Stimulated activated naive CD8-positive, alpha-beta T cell treated with anti-CD3 and anti-CD28 coated beads, Interleukin-15, amount 100 ng/mL, for 72 hours (primary cell): ENCODE results near the gene LRIG3.

Experiments
- ATAC-seq: fragments of 150-1000 bp; cut with Tn5 transposase; 2 replicates; pipeline ENCODE4 v1.10.0; 2021; ENCODE audit warnings: mild to moderate bottlenecking, moderate library complexity
- DNase-seq, 2 donors: peaks; one replicate each; pipeline ENCODE4 v3.0.0; 2021 to 2022
- H3K27ac Mint-ChIP-seq, 2 donors: one replicate each; pipeline ENCODE4 v1.8.0; 2022; ENCODE audit warnings: mild to moderate bottlenecking in 2 of 2, mixed read lengths in 2 of 2, moderate library complexity in 2 of 2
- H3K27me3 Mint-ChIP-seq: one replicate; pipeline ENCODE4 v1.8.0; 2022; ENCODE audit warnings: mixed read lengths
- H3K4me1 Mint-ChIP-seq: one replicate; pipeline ENCODE4 v1.8.0; 2022; ENCODE audit warnings: mild to moderate bottlenecking, mixed read lengths
- H3K4me3 Mint-ChIP-seq, 2 donors: one replicate each; pipeline ENCODE4 v1.8.0; 2022; ENCODE audit warnings: mild to moderate bottlenecking in 2 of 2, mixed read lengths in 2 of 2, moderate library complexity in 1 of 2
- H3K9me3 Mint-ChIP-seq, 2 donors: one replicate each; pipeline ENCODE4 v1.8.0; 2022; ENCODE audit warnings: mixed read lengths in 2 of 2

The LRIG3 gene

DNA sequence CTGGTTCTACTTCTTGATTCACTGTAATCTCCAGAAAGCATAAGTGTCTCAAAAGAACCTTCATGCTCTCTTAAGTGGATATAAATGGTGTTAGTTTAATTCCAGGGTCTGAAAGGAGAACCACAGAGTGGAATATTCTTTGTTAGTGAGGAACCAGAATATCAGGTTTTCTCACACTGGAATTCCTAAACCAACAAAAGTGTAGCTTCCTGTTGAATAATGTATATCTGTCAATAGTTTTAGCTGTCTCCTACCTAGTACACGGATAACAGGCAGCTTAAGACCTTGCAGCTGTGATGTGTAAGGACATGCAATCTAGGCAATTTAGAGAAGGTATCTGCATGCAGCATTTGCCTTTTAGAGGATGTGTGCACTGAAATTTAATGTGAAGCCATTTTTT is 24.0 kb downstream of the LRIG3 start:
- ATAC-seq (no peak), DNase-seq (no peak)
- no peak overlapping the region for H3K4me3 Mint-ChIP-seq

DNA sequence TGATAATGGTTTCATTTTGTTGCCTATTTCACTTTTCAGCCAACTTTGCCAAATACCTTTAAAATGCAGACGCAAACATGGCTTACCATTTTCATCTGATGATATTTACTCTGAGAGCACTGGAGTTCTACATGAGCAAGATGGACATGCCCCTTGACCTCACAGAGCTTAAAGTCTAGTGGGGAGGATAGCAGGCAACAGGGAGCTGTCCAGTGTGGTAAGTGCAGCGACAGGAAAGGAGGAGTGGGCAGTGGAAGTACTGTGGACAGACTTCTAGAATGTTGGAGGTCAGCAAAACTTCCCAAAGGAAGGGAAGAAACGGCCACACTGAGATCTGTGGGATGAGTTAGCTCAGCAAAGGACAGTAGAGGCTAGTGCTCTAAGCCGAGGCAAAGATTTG is 25.3 kb downstream of the LRIG3 start:
- Mint-ChIP-seq H3K4me1 (no peaks in the 10 kb centered on the region), H3K27me3 (no peaks in the 10 kb centered on the region), H3K27ac (no peak overlapping the region), H3K4me3 (no peak overlapping the region), H3K9me3 (no peaks in the 10 kb centered on the region)
- ATAC-seq (no peak), DNase-seq (no peak)

More for the DNA sequence above, 24.0 kb downstream of the LRIG3 start:
- no peak overlapping the region for H3K27ac Mint-ChIP-seq
- no peaks in the 10 kb centered on the region for H3K27me3 Mint-ChIP-seq
- no peaks in the 10 kb centered on the region for H3K4me1 Mint-ChIP-seq
- H3K9me3 Mint-ChIP-seq: no peaks in the 10 kb centered on the region

DNA sequence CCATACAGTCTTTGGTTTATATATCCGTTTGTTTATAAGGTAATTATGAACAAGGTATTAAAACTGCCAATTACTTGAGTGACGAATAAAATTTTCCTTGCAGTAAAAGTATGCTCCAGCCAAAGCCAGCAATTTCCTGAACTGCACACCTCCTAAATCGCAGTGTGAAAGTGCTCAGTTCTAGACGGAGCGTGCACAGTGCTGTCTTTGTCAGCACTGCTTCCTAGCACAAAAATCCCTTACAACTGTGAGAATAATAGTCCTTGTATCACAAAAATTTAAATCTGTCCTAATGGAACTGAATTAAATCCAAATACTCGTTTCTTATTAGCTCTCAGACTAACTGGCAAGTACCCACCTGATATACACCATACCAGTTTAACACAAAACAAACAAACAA is 26.3 kb downstream of the LRIG3 start:
- H3K4me3 Mint-ChIP-seq: no peak overlapping the region
- DNase-seq (no peak), ATAC-seq (no peak)
- H3K27me3 Mint-ChIP-seq: no peaks in the 10 kb centered on the region
- no peaks in the 10 kb centered on the region for H3K9me3 Mint-ChIP-seq
- H3K4me1 Mint-ChIP-seq: no peaks in the 10 kb centered on the region
- no peak overlapping the region for H3K27ac Mint-ChIP-seq

DNA sequence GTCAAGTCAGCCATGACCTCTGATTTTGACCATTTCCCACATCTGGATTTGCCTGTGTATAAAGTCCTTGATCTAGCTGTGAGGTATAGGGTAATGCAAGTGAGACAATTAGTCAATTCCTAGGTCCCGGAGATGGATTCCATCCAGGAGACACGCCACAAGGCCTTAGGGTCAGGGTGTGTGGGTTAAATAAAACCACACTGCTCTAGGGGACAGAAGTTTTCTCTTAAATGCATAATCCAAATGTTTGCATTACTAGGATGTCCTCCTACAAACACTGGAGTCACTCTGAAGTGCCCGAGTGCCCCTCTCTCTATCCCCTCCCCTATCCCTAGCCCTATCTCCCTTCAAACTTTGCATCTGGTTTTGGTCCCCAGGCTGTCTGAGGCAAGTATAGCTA is 26.8 kb downstream of the LRIG3 start:
- ATAC-seq (no peak), DNase-seq (no peak)
- Mint-ChIP-seq H3K4me3 (no peak overlapping the region), H3K27me3 (no peaks in the 10 kb centered on the region), H3K9me3 (no peaks in the 10 kb centered on the region), H3K27ac (no peak overlapping the region), H3K4me1 (no peaks in the 10 kb centered on the region)

DNA sequence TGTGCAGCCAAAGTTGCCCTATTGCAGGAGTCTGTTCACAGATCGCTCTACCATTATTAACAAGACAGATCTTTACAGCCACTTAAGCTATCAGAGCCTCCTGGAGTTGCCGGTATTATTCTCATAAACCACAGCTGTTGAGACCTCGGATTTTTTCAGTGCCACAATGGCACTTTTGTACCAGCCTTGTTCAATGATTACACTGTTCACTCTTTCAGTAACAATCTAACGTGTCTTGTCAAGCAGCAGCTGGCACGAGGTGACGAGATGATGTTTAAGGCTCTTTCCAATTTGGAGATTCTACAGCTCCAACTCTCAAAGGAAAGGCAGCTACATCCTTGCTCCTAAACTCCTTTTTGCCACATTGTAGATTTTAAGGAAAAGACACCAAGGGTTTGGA is 30.7 kb downstream of the LRIG3 start:
- Mint-ChIP-seq H3K4me3 (no peak overlapping the region), H3K9me3 (no peaks in the 10 kb centered on the region), H3K4me1 (no peaks in the 10 kb centered on the region), H3K27ac (no peak overlapping the region), H3K27me3 (no peaks in the 10 kb centered on the region)
- no peak for ATAC-seq
- no peak for DNase-seq

DNA sequence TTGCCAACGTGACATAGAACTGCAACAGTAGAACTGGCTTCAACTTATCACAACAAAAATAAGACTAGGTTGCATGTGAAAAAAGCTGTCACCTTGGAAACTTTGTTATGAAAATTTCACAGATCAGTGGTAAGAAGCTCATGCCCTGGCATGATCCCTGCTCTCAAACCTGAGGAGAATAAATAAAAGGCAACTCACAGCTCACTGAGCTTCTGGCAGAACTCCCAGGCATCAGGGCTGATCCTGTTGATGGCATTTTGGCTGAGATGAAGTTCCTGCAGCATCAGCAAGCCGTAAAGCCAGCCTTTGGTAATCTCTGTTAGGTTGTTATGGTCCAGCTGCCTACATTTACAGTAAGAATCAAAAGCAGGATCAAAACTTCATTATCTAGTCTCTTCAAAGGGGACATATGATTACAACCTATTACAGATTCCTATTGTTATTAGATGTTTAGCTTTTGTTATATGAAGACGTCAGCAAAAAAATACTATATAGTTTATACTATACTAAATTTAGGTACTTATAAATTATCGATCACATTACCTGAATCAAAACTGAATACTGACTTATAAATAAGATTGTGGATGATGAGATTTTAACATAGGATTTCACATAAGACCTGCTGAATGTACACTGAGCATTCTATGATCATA is 32.0 kb downstream of the LRIG3 start:
- H3K27me3 Mint-ChIP-seq: no peaks in the 10 kb centered on the region
- ATAC-seq (no peak), DNase-seq (no peak)
- no peak overlapping the region for H3K4me3 Mint-ChIP-seq
- H3K4me1 Mint-ChIP-seq: no peaks in the 10 kb centered on the region
- H3K27ac Mint-ChIP-seq: no peak overlapping the region
- H3K9me3 Mint-ChIP-seq: no peaks in the 10 kb centered on the region

DNA sequence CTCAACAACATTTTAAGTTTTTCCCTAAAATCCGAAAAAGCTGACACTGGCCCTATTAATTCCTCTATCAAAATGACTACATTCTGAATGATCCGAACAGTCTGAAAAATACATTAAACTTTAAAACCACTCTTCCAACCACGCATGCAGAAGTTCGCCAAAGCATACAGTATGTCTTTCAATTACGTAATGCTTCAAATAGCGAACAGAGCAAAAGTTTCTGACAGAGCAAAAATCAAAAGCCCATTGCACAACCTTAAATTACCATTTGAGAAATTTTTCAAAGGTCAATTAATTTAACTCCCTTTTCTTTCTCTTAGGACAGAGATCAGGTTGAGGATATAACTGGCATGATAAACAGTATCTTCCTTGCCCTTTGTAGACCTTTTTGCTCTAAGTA is 33.2 kb downstream of the LRIG3 start:
- no peak overlapping the region for H3K4me3 Mint-ChIP-seq
- no peaks in the 10 kb centered on the region for H3K27me3 Mint-ChIP-seq
- DNase-seq (no peak), ATAC-seq (no peak)
- H3K9me3 Mint-ChIP-seq: no peaks in the 10 kb centered on the region
- H3K4me1 Mint-ChIP-seq: no peaks in the 10 kb centered on the region
- H3K27ac Mint-ChIP-seq: no peak overlapping the region

DNA sequence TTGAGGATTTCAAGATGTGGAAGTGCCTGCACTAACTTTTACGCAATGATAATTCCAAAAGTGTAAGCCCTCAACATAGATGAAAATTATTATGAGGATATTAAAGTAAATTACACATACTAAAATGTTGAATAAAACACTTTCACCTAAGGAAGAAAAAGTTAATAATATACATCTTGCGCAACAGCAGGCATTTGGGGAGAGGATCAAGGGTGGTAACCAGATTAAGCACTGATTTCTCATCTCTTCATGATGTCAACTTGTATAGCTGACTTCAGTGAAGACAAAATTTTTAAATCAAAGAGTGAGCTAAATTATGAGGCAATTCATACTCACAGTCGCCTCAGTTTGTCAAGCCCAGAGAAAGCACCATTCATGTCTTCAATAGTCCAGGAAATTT is 33.8 kb downstream of the LRIG3 start:
- ATAC-seq (no peak), DNase-seq (no peak)
- Mint-ChIP-seq H3K4me1 (no peaks in the 10 kb centered on the region), H3K27me3 (no peaks in the 10 kb centered on the region), H3K9me3 (no peaks in the 10 kb centered on the region), H3K27ac (no peak overlapping the region), H3K4me3 (no peak overlapping the region)

DNA sequence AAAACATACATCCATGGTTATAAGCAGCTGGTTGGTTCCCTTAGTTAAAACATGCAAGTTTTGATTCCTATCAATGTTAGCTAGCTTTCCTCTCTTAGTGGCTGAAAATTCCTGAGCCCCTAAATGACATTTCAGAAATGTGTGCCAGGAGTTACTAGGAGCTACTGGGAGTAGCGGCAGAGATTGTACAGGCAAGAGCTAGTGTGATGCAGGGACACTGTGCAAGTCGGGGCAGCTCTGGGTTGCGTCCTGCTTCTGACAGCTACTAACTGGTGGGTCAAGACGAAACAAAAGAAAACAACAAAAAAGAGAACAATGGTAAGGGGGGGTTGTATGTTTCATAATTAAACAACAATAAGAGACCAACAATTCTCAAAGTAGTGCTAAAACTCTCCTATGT is 35.4 kb downstream of the LRIG3 start:
- no peaks in the 10 kb centered on the region for H3K27me3 Mint-ChIP-seq
- no peak for ATAC-seq
- no peak overlapping the region for H3K4me3 Mint-ChIP-seq
- no peaks in the 10 kb centered on the region for H3K9me3 Mint-ChIP-seq
- no peak overlapping the region for H3K27ac Mint-ChIP-seq
- H3K4me1 Mint-ChIP-seq: no peaks in the 10 kb centered on the region
- DNase-seq: no peak

DNA sequence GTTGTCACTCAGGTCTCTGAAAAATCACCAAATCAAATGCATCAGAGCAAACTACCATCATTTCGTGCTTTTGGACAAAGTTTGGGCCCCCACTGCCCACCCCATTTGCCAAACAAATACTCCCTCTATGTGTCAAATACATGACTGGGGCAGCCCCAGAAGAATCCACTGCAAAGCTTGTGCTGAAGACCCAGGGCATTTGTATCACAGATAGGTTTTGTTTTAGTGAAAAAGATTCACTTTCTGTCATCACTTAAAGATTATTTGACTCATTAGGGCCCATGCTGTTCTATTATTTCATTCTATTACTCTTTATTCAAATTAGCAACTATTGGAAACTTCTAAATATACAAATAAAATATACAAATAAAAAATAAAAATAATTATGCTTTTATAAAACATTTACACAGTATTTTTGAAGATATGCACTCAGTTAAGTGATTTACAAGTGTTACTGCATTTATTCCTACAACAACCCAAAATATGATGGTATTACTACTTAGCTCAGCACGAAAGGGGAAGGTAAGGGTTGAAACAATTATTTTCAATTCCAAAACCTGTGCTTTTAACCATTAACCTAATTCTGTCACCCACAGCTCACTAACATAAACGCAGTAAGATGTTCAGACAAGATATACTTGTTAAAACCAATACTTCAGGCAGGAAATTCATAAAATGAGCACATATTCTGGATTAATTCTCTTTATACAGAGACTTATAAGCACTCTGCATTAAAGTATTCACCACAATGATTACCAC is 36.5 kb downstream of the LRIG3 start:
- ATAC-seq (no peak), DNase-seq (no peak)
- Mint-ChIP-seq H3K4me3 (no peak overlapping the region), H3K27ac (no peak overlapping the region), H3K9me3 (no peaks in the 10 kb centered on the region), H3K4me1 (no peaks in the 10 kb centered on the region), H3K27me3 (no peaks in the 10 kb centered on the region)

DNA sequence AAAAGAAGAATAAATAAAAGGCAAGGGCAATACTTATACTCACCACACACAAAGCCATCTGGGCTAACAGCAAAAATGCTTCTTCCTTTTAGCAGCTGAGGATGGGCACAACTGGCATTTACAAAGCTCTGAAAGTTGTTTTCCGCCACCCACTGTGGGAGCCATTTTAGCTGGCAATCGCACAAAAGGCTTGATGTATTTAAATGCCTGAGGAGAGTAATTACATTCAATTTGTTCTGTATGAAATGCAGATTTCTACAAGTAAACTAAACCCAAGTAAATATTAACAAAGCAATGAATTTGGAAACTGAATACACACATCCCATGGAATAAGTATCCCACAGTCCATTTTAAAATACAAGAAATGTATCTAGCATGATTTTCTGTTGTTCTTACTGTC is 37.5 kb downstream of the LRIG3 start:
- H3K4me3 Mint-ChIP-seq: no peak overlapping the region
- ATAC-seq (no peak), DNase-seq (no peak)
- H3K27me3 Mint-ChIP-seq: no peaks in the 10 kb centered on the region
- H3K9me3 Mint-ChIP-seq: no peaks in the 10 kb centered on the region
- no peak overlapping the region for H3K27ac Mint-ChIP-seq
- no peaks in the 10 kb centered on the region for H3K4me1 Mint-ChIP-seq

DNA sequence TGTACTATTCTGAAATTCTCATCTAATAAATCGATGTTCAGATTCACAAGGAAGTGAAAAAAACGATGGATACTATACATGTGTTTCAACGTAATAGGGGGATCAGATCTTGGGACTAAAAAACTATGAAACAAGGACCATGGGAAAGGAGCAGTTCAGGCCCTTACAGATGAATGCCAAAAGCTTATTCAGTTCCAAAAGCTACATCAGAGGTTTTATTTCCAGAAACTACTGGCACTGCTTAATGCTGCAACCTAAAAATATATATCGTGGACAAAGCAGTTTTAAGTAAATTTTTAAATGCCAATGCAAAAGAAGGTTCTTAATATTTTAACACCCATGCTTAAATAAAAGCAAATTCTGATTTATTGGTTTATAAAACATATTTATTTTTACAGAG is 38.5 kb downstream of the LRIG3 start:
- Mint-ChIP-seq H3K27me3 (no peaks in the 10 kb centered on the region), H3K4me1 (no peaks in the 10 kb centered on the region), H3K4me3 (no peak overlapping the region), H3K9me3 (no peaks in the 10 kb centered on the region), H3K27ac (no peak overlapping the region)
- DNase-seq (no peak), ATAC-seq (no peak)

DNA sequence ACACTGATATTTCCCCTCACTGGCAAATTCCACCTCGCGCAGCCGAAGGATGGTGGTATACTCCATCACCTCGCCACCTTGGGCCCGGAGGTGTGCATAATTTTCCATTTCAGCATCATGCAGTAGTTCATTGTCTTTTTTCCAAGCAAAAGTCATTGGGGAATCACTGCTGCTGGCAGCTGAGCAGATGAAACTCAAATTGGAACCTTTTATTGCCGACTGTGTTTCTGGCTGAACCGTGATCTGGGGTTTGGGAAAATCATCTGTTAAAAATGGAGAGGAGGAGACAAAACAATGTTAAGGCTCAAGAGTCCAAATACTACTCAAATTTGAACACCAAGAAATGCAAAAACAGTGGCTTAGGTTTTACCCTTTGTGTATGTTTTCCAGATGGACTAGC is 39.7 kb downstream of the LRIG3 start:
- no peak overlapping the region for H3K27ac Mint-ChIP-seq
- ATAC-seq (no peak), DNase-seq (no peak)
- no peak overlapping the region for H3K4me3 Mint-ChIP-seq
- H3K4me1 Mint-ChIP-seq: no peaks in the 10 kb centered on the region
- no peaks in the 10 kb centered on the region for H3K27me3 Mint-ChIP-seq
- no peaks in the 10 kb centered on the region for H3K9me3 Mint-ChIP-seq

DNA sequence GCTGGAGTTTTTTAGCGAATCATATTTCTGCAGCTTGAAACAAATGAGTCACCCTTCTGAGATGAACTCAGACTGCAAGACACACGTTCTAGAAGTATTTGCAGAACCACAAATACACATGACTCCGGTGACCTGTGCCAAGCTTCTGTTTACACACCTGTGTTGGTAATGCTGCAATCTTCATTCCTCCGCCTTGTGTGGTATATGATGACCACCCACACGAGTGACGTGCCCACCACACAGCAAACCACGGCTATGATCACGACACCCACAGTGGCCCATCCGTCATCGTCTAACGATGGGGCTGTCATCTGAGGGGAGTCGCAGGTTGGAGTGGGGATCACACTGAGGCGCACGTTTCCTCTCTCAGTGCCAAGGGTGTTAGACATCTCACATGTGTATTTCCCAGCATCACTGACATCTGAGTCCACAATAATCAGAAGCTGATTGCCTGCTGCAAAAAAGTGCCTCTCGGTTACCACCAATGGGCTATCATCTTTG is 43.0 kb downstream of the LRIG3 start:
- H3K27ac Mint-ChIP-seq: no peak overlapping the region
- peaks cover 0 to 9% of the 10 kb centered on the region in 2 donors for H3K9me3 Mint-ChIP-seq
- ATAC-seq (no peak), DNase-seq (no peak)
- no peaks in the 10 kb centered on the region for H3K27me3 Mint-ChIP-seq
- H3K4me3 Mint-ChIP-seq: no peak overlapping the region
- H3K4me1 Mint-ChIP-seq: no peaks in the 10 kb centered on the region

DNA sequence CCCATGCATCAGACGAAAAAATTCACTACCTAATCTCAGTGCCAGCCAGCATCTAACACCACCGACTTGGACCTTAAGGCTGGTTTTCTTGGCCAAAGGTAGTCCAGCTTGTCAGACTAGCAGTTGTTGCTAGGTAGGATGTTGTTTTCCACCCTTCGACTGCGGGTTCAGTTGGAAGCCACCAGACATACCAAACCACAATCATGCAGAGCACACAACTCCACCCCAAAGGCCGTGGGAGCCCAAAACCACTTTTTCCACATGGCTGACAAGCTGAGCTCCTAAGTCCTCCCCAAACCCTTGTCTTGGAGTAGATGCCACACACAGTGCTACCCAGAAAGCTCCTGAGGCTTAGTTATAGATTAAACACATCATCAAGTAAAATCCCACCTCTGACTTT is 46.8 kb downstream of the LRIG3 start:
- Mint-ChIP-seq H3K27ac (no peak overlapping the region), H3K4me1 (no peaks in the 10 kb centered on the region), H3K27me3 (no peaks in the 10 kb centered on the region), H3K9me3 (peaks cover 0 to 9% of the 10 kb centered on the region in 2 donors), H3K4me3 (no peak overlapping the region)
- DNase-seq (no peak), ATAC-seq (no peak)

DNA sequence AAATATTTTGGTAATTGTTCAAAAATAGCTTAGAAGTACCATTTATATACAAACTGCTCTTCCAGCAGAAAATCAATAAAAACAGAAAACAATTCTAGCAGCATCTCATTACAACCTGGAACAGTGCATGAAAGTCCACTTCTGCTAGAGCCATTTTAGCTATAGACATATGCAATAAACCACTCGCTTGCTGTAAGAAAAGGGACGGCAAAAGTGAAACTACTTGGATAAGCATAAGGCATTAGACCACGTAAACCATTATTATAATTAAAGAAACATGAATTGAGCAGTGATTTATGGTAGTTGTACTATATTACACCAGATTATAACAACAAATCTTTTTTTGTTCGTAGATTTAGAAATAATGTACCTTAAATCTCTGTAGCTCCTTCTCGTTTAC is 48.7 kb downstream of the LRIG3 start:
- Mint-ChIP-seq H3K27me3 (no peaks in the 10 kb centered on the region), H3K4me1 (no peaks in the 10 kb centered on the region), H3K9me3 (peaks cover 6 to 9% of the 10 kb centered on the region in 2 donors), H3K27ac (no peak overlapping the region), H3K4me3 (no peak overlapping the region)
- ATAC-seq: no peak
- DNase-seq: no peak

DNA sequence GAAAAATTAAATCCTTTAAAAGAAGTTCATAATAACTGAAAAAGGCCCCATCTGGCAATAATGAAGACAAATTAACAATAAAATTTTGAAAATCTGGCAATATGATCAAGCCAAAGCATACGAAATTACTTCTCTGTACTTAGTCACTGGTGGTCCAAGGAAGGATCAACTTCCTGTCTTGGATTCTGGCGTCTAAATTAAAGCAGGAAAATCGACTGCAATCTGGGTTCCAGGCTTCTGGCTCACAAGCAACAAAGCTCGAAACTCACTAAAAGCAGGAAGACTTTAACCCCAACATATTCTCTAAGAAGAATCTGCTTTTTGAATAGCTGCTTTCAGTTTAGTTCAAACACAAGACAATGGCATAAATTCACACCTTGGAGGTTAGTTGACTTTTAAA is 49.7 kb downstream of the LRIG3 start:
- H3K9me3 Mint-ChIP-seq: peaks cover 6 to 9% of the 10 kb centered on the region in 2 donors
- H3K4me3 Mint-ChIP-seq: no peak overlapping the region

More for the DNA sequence above, 49.7 kb downstream of the LRIG3 start:
- Mint-ChIP-seq H3K27ac (no peak overlapping the region), H3K27me3 (no peaks in the 10 kb centered on the region), H3K4me1 (no peaks in the 10 kb centered on the region)
- ATAC-seq: no peak
- no peak for DNase-seq
